D721Med (cell line): ENCODE results near the gene FAM83D.

Experiments used
- DNase-seq: peaks from one replicate; pipeline ENCODE4 v3.0.0; 2011; ENCODE audit warnings: low spot score; ENCODE audit not compliant: insufficient read length
- FAIRE-seq: peaks from 2 replicates; lab custom pipeline; 2011; peaks lifted over from hg19 to GRCh38; lab: Jason Lieb, UNC
- TF ChIP-seq, protein P1 (sequence below): IDR thresholded peaks from 2 replicates; pipeline ENCODE4 v1.5.1; 2012; ENCODE audit warnings: mild to moderate bottlenecking, control low read depth; ENCODE audit not compliant: insufficient read depth; ENCODE audit errors: missing control alignments

The FAM83D gene

DNA sequence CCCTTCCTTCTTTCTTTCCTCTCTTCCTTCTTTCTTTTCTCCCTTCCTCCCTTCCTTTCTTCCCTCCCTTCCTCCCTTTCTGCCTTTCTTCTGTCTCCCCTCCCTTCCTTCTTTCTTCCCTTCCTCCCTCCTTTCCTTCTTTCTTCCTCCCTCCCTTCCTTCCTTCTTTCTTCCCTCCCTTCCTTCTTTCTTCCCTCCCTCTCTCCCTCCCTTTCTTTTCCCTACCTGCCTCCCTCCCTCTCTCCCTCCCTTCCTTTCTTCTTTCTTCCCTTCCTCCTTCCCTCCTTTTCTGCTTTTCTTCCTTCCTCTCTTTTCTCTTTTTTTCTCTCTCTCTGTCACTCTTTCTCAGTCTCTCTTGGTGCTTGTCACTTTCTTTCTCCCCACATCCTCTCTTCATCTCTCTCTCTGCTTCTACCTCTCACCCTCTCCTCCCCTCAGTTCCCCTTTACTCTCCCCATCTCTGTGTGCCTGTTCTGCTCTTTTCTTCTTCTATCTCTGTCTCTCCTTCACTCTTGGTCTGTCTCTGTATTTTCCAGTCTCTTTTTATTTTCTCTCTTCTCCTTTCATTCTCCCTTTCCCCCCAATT, 30.1 kb upstream of the FAM83D start:
- TF ChIP-seq, protein P1, sequence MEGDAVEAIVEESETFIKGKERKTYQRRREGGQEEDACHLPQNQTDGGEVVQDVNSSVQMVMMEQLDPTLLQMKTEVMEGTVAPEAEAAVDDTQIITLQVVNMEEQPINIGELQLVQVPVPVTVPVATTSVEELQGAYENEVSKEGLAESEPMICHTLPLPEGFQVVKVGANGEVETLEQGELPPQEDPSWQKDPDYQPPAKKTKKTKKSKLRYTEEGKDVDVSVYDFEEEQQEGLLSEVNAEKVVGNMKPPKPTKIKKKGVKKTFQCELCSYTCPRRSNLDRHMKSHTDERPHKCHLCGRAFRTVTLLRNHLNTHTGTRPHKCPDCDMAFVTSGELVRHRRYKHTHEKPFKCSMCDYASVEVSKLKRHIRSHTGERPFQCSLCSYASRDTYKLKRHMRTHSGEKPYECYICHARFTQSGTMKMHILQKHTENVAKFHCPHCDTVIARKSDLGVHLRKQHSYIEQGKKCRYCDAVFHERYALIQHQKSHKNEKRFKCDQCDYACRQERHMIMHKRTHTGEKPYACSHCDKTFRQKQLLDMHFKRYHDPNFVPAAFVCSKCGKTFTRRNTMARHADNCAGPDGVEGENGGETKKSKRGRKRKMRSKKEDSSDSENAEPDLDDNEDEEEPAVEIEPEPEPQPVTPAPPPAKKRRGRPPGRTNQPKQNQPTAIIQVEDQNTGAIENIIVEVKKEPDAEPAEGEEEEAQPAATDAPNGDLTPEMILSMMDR: no peak
- FAIRE-seq: no peak

DNA sequence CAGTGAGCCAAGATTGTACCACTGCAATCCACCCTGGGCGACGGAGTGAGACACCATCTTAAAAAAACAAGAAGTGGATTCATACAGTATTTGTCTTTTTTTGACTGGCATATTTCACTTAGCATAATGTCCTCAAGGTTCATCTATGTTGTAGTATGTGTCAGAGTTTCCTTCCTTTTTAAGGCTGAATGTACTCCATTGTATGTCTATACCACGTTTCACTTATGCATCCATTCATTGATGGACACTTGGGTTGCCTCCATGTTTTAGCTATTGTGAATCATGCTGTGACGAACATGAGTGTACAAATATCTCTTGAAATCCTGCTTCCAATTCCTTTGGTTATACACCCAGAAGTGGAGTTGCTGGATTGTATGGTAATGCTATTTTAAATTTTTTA, 28.9 kb upstream of the FAM83D start:
- FAIRE-seq (no peak), DNase-seq (no peak)
- TF ChIP-seq, protein P1: no peak

More for the DNA sequence above, 30.1 kb upstream of the FAM83D start:
- DNase-seq: no peak

DNA sequence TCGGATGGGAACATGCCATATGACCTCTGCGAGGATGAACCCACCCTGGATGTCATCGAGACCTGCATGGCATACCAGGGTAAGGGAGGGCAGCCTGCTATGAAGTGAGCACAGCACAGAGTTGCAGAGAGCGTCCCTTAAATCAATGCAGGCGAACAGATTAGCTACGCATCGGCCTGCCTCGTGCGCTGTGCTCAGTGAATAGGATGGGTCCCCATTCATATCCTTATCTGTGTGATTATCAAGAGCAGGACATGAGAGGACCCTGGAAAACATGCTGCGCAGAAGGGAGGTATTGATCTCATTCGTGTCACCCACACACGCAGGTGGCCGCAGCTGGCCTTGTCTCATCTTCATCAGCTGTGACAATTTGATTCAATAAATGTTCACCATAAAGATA, 25.6 kb upstream of the FAM83D start:
- TF ChIP-seq, protein P1: no peak

DNA sequence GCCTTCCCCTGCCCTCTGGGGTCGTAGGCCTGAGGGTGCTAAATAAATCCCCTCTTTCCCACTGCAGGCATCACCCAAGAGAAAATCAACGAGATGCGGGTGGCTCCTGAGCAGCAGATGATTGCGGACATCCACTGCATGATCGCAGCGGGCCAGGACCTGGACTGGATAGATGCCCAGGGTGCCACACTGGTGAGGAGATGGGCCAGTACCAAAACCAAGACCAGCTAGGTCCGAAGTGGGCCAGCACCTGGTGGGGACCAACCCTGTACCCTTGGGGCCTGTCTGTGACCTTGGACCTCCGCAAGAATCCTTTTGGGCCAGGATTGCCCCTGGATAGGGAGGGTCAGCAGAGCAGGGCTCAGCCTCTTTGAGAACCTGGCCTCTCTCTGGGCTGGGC, 23.6 kb upstream of the FAM83D start:
- DNase-seq (no peak), FAIRE-seq (no peak)
- TF ChIP-seq, protein P1: no peak

More for the DNA sequence above, 25.6 kb upstream of the FAM83D start:
- DNase-seq (no peak), FAIRE-seq (no peak)

DNA sequence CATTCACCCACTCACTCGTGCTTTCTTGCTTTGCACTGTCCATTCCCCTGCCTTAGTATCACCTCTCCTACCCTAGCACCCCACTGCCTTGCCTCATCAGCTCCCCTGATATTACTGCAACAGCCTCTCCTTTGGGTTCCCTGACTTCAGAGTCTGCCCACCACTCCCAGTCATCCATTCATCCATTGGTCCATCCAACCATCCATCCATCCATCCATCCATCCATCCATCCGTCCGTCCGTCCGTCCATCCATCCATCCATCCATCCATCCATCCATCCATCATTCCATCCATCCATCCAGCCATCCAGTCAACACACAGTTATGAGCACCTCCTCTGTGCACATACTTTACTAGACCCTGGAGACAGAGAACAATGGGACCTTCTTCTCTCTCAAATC, 22.9 kb upstream of the FAM83D start:
- TF ChIP-seq, protein P1: no peak
- DNase-seq: no peak
- no peak for FAIRE-seq

DNA sequence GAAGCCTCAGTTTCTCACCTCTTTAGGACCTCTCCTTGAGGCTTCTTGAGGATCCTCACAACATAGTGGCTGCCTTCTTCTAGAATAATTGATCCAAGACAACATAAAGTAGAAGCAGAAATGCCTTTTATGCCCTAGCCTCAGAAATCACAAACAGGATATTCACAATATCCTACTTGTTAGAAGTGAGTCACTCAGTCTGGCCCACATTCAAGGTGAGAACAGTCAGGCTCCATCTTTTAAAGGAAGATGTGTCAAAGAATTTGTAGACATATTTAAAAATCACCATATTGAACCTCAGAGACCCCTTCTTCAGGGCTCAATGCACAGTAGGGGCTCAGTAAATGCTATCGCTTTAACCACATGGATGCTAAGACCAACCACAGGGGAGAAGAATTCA, 20.8 kb upstream of the FAM83D start:
- FAIRE-seq: no peak
- DNase-seq: no peak
- TF ChIP-seq, protein P1: no peak

DNA sequence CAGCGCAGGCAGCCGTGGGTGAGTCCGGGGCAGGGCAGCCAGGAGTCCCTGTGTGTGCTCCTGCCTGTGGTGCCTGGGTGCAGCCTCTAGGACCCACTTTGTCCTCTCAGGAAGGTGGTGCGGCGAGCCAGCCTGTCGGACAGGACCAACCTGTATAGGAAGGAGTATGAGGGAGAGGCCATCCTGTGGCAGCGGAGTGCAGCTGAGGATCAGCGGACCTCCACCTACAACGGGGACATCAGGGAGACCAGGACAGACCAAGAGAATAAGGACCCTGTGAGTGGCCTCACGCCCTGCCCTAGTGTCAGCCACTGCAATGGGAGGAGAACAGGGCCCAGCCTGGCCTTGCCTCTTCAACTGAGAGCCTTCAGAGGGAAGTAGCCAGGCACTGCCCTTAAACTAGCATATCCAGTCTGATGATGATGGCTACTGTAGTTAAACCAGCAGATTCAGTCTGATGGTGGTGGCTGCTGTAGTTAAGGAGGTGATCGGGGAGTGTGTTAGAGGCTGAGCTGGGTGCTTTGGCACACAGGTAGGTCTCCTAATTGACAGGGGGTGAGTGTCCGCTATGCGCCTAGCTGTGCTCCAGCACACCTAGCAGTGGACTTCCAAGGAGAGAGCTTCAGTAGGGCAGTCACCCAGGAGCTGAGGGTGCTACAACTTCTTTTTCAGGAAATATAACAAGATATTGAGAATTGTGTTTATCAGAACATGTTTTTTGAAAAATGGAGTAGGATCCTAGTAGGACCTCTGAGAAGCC, 18.1 kb upstream of the FAM83D start:
- FAIRE-seq: no peak
- TF ChIP-seq, protein P1: no peak
- no peak for DNase-seq
